Gastroesophageal sphincter (tissue), 4 donors: ENCODE data around the gene SEMA6A. TPM values are rescaled to one million over a fixed set of nuclear protein-coding genes. Genes with fewer than 3 reads are reported as not detected.

Experiments used
- ATAC-seq: fragments of 150-250 bp; one replicate; pipeline ENCODE4 v1.9.1; 2016; ENCODE audit warnings: mild to moderate bottlenecking, moderate library complexity
- H3K27ac ChIP-seq, 4 donors: fragments of 200-600 bp; sonication (generic) in 3 of 4; 1 replicate in 3 of 4; 2 replicates in 1 of 4; pipeline ENCODE4 v1.5.1; 2016 to 2019
- H3K27me3 ChIP-seq: fragments of 200-600 bp; sonication (generic); one replicate; pipeline ENCODE4 v1.5.1; 2019
- H3K36me3 ChIP-seq, 2 donors: fragments of 200-600 bp; sonication (generic); one replicate each; pipeline ENCODE4 v1.5.1; 2019; ENCODE audit warnings: control low read depth in 1 of 2
- H3K4me1 ChIP-seq, 3 donors: fragments of 200-600 bp; sonication (generic); 1 replicate in 2 of 3; 2 replicates in 1 of 3; pipeline ENCODE4 v1.5.1; 2016 to 2019; ENCODE audit warnings: control low read depth in 2 of 3
- H3K4me3 ChIP-seq, 2 donors: fragments of 200-600 bp; sonication (generic); one replicate each; pipeline ENCODE4 v1.5.1; 2019; ENCODE audit warnings: mild to moderate bottlenecking in 1 of 2, moderate library complexity in 1 of 2
- H3K9me3 ChIP-seq, 3 donors: fragments of 200-600 bp; sonication (generic); one replicate each; pipeline ENCODE4 v1.5.1; 2017 to 2019; ENCODE audit warnings: control low read depth in 2 of 3
- CTCF ChIP-seq, 4 experiments: fragments of 200-600 bp in 2 of 4; fragments of 450-650 bp in 2 of 4; sonication (generic) in 1 of 4; IDR thresholded peaks; one replicate each; pipeline ENCODE4 v1.5.1; 2017 to 2019; ENCODE audit warnings: antibody characterized with exemption in 4 of 4, mild to moderate bottlenecking in 2 of 4, moderate library complexity in 2 of 4
- EP300 ChIP-seq: sonication (generic); formaldehyde crosslinking; IDR thresholded peaks from one replicate; pipeline ENCODE4 v1.6.1; 2017; ENCODE audit warnings: antibody characterized with exemption, mild to moderate bottlenecking
- POLR2A ChIP-seq, 2 donors: fragments of 450-650 bp; IDR thresholded peaks; one replicate each; pipeline ENCODE4 v1.6.1; 2017; ENCODE audit warnings: antibody characterized with exemption in 2 of 2, mild to moderate bottlenecking in 2 of 2, moderate library complexity in 1 of 2
- POLR2AphosphoS5 ChIP-seq: sonication (generic); formaldehyde crosslinking; IDR thresholded peaks from one replicate; pipeline ENCODE4 v1.6.1; 2017; ENCODE audit warnings: antibody characterized with exemption
- WGBS, 2 donors: methylation state at CpG; one replicate each; pipeline ENCODE4 v1.1.5; 2018; ENCODE audit warnings: low coverage in 1 of 2; 5-methylcytosine and 5-hydroxymethylcytosine counted together
- total RNA-seq, 4 donors: library from RNA; depleted of rRNA; stranded (reverse); fragments of >200 nt; gene quantifications; one replicate each; pipeline ENCODE4 v1.1.0, GENCODE V29; 2016

SEMA6A gene
- total RNA-seq, 4 donors from 2014 or later = 10.9 to 19.8 (median 17.8) TPM

DNA sequence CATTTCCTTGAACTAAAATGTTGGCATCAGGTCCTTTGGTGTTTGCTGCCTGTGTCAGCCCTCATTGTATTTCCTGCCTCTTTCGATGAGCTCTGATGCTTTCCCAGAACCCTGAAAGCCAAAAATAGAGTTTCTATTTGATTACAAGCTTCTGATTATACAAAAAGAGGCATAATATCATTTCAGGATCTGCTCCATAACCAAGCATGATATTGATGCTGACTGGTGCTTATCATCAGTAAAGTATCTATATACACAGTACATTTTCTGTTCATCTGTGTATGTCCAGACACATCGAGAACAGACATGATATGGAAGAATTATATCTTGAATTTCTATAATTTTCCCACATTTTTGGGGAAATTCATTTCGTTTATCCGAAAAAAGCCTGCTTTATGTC, 58.6 kb downstream of the SEMA6A start:
- WGBS, 2 donors = 64 to 65% methylated on average over 4 of the region's 4 CpGs
- H3K36me3 ChIP-seq = no peaks in the 10 kb centered on the region
- ATAC-seq = no peak
- H3K27me3 ChIP-seq = no peaks in the 10 kb centered on the region
- TF ChIP-seq POLR2A (IDR thresholded peaks at IDR 0.05) (no peak), POLR2AphosphoS5 (no peak), EP300 (no peak), CTCF (IDR thresholded peaks at IDR 0.05) (no peak)
- H3K4me1 ChIP-seq = peaks cover 0 to 29% (median under 1%) of the 10 kb centered on the region in 3 donors
- no peak overlapping the region for H3K27ac ChIP-seq
- no peak overlapping the region for H3K4me3 ChIP-seq
- H3K9me3 ChIP-seq = no peaks in the 10 kb centered on the region

GRCh38 chr5:116514421-116514970, 60.1 kb downstream of the SEMA6A start:
- Histone ChIP-seq H3K9me3 (no peaks in the 10 kb centered on the region), H3K4me1 (peaks cover 0 to 42% (median 4%) of the 10 kb centered on the region in 3 donors), H3K27me3 (no peaks in the 10 kb centered on the region), H3K4me3 (no peak overlapping the region), H3K27ac (no peak overlapping the region), H3K36me3 (no peaks in the 10 kb centered on the region)
- TF ChIP-seq EP300 = no peak
- TF ChIP-seq POLR2A (IDR thresholded peaks at IDR 0.05) = no peak
- TF ChIP-seq POLR2AphosphoS5 = no peak
- no peak for TF ChIP-seq CTCF (IDR thresholded peaks at IDR 0.05)
- WGBS, 2 donors = 84% methylated on average over 2 of the region's 2 CpGs; no CpG with 5 or more reads in 1 of the 2 donors
- ATAC-seq = no peak

DNA sequence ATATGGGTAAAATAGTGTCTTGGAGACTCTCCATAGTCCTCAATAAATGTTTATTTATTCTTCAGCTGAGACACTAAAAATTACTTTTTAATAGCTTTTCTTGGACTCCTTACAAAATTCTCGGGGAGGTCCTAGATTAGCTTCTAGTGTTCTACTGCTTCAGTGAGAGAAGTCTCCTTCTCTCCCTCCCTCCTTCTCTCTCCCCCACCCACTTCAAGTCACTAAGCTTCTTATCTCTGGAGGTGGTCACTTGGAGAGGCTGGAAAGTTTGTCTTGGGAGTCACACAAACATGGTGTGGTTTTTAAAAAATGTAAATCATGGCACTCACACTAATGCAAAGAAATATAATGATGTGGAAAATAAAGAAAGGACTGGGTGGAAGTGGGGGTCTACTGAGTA, 64.1 kb downstream of the SEMA6A start:
- Histone ChIP-seq H3K9me3 (no peaks in the 10 kb centered on the region), H3K36me3 (no peaks in the 10 kb centered on the region), H3K27me3 (no peaks in the 10 kb centered on the region), H3K27ac (no peak overlapping the region), H3K4me1 (peaks cover 11 to 48% (median 14%) of the 10 kb centered on the region in 3 donors), H3K4me3 (no peak overlapping the region)
- ATAC-seq = no peak
- 0 to 20% methylated on average over 1 of the region's 1 CpG for WGBS, 2 donors
- TF ChIP-seq POLR2AphosphoS5 (no peak), POLR2A (IDR thresholded peaks at IDR 0.05) (no peak), EP300 (no peak), CTCF (IDR thresholded peaks at IDR 0.05) (no peak)

- 81 to 94% methylated on average over 3 to 4 of the region's 6 CpGs for WGBS, 2 donors
- H3K27ac ChIP-seq = no peak overlapping the region
- TF ChIP-seq EP300 (no peak), CTCF (IDR thresholded peaks at IDR 0.05) (no peak), POLR2AphosphoS5 (no peak), POLR2A (IDR thresholded peaks at IDR 0.05) (no peak)
- ATAC-seq = no peak
- H3K4me1 ChIP-seq = peaks cover 11 to 43% (median 14%) of the 10 kb centered on the region in 3 donors
- H3K9me3 ChIP-seq = no peaks in the 10 kb centered on the region
- H3K27me3 ChIP-seq = no peaks in the 10 kb centered on the region
- no peaks in the 10 kb centered on the region for H3K36me3 ChIP-seq
- no peak overlapping the region for H3K4me3 ChIP-seq
These were observed 65.0 kb downstream of the SEMA6A start for GRCh38 chr5:116509483-116510244.

- Histone ChIP-seq H3K4me3 (no peak overlapping the region), H3K4me1 (peaks cover 11 to 43% (median 14%) of the 10 kb centered on the region in 3 donors), H3K36me3 (no peaks in the 10 kb centered on the region), H3K27me3 (no peaks in the 10 kb centered on the region), H3K27ac (no peak overlapping the region), H3K9me3 (no peaks in the 10 kb centered on the region)
- no peak for TF ChIP-seq POLR2AphosphoS5
- no peak for TF ChIP-seq POLR2A (IDR thresholded peaks at IDR 0.05)
- TF ChIP-seq CTCF (IDR thresholded peaks at IDR 0.05) = no peak
- no peak for TF ChIP-seq EP300
- no peak for ATAC-seq
- 89 to 91% methylated on average over 5 to 6 of the region's 6 CpGs for WGBS, 2 donors
These were observed 65.8 kb downstream of the SEMA6A start for GRCh38 chr5:116508835-116509234.
